Activated T-cell treated with anti-CD3 and anti-CD28 coated beads for 24 hours (primary cell): ENCODE results near the gene ITGA11.

Source experiments
- DNase-seq: peaks from one replicate; pipeline ENCODE4 v3.0.0-alpha.2; 2020; ENCODE audit warnings: low read depth

Gene ITGA11

DNA sequence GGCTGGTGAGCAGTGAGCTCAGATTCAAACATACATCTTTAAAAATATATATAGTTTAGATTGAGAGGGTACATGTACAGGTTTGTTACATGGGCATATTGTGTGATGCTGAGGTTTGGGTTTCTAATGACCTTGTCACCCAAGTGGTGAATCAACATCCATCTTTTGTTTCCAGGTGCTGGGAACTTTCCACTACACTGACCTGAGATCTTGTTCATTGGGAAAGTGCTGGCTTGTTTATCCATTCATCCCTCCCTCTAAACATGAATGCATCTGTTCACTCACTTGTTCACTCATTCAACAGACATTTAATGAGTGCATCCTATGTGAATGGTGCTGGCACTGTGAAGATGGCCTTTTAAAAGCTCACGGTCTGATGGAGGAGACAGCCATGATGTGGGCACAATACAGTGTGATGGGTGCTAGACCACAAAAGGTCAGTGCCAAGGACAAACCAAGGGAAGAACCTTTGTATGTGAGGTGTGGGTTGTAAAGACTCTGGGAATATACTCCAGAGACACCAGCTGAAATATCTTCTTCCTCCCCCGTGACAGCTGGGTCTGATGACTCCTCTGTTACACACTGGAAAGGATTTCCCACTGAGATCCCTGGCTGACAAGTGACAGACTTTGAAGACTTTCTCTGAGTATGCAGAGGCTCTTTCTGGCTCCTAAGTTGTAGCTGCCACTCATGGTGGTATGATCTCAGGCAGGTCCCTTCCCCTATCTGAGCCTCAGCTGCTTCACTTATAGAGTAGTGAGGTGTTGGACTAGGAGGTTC, 16.2 kb upstream of the ITGA11 start:
- DNase-seq, result no peak

DNA sequence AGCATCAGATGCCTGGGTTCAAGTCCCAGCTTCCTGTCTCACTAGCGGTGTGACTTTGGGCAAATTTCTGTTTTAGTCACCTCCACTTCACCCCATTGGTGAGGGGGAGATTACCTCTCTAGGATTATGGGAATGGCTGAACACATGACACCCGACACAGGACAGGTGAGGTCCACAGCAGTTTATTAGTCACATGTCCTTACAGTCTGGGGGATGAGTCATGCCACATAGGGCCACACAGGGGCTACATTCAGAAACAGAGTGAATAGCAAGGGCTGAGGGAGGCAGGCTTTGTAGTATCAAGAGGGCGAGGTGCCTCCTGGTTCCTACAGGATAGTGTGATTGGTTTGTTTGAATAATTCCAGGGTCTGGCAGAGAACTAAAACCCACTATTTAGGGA, 15.2 kb upstream of the ITGA11 start:
- no peak for DNase-seq

DNA sequence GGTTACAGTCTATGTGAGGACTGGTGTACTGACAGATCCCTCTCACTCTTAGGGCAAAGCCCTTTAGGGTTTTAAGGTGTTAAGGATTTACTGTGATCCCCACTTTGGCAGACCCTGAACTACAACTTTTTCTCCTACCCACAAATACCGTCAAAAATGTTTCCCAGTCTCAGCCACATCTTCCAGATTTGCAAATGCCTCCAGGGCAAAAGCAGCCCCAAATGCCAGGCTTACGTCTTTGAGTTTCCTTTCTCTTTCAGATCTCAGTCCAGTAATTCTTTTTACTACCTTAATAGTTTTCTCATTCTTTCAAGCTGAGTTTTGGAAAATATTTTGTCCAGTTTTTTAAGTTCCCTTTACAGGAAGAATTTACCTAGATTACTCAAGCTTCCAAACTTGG, 13.4 kb upstream of the ITGA11 start:
- DNase-seq, result no peak

DNA sequence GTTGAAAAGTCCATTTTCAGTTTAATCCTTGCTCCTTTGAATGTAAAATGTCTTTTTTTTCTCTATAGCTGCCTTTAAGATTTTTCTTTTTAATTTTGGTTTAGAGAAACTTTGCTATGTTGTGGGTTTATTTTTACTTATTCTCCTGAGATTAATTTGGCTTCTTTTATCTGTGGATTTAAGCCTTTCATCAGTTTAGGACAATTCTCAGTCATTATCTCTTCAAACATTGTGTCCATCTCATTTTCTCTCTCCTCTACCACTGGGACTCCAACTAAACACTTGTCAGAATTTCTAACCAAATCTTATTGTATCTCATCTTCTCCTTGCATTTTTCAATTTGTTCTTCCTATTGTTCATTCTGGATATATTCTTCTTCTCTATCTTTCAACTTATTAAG, 12.4 kb upstream of the ITGA11 start:
- no peak for DNase-seq

DNA sequence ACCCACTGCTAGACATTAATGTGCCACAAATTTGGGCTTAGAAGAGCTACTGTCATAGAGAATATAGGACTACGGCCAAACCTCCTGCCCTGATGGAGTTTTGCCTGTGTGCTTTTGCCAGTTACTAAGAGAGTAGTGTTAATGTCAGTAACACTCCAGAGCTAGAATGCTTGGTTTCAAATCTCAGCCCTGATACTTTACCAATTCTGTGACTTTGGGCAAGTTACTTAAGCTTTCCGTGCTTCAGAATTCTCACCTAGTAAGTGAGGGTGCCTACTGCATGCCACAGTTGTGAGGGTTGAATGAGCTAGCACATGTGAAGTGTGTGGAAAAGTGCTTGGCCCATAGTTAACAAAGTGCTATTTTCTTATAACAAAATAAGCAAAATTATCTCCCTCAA, 10.9 kb upstream of the ITGA11 start:
- no peak for DNase-seq

DNA sequence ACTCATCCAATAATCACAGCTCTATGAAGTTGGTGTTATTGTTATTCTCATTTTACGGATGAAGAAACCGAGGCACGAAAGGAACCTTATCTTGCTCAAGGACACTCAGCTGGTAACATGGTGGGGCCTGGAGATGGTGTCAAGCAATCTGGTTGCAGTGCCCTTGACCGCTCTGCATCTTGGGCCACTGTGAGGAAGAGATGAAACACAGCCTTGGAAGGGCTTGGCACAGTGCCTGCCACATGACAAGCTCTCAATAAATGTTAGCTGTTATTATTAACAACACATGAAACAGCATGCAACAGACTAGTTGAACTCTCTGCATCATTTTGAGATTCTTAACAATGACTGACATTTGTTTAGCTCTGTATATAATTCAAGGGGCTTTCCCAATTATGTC, 10.1 kb upstream of the ITGA11 start:
- no peak for DNase-seq

DNA sequence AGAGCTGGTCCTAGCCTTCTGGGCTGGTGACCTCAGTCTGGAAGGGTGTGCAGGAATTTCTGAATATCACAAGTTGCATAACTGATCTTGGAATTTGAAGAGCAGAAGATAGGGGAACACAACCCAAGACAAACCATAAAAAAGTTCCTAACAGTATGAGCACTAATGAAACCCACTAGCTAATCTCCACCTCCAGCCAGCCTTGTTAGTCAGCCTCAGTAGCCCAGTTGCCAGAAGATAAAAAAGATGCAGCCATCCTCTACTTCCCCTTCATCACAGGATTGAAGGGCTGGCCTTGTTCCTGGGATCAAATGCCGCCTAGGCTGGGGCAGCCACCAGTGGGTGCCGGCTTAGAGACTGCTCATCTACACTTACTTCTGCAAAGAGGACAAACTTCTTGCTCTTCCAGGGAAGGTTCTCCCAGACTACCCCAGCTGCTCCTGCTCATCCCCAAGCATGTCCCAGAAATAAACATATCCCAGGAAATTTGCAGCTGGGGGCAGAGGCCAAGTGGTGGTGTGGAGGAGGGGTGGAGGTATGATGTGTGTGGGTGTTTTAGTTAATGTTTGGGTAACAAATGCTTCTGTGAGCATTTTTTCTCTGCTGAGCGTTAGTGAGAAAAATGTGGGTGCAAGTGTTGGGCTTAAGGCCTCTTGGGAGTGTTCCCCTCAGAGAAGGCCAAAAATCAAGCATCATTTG, 9.2 kb upstream of the ITGA11 start:
- no peak for DNase-seq

DNA sequence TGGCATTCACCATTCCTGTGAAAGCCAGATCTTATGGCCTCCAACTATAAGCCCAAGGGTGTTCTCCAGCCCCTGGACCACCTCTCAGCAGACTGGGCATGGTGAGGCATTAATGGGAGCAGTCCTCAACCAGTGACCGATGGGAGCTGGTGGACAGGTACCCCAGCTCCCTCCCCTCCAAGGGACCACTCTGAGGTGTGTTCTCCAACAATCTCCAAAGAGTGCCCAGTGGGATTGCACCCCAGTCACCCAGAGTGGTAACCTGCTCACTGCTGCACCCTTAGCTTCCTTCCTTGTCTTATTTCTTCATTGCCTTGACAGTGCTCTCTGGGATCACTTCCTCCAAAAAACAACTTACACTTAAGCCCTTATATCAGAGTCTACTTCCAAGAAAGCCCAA, 8.2 kb upstream of the ITGA11 start:
- DNase-seq, result no peak

DNA sequence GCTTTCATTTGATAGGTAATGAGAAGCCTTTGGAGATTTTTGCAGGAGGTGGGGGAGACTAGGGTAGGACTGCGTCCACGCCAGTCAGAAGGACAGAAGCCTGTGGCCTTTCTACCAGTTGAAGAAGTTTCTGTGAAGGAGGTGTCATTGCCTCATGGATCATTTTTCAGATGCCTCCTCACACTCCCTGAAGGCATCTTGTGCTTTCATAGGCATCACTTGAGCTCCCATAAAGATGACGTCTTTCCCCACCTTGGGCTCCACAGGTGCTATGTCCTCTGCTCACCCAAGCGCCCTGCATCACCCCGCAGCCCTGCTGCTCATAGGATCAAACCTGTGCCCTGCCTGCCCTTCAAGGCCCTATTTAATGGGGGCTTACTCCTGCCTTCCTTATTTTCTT, 7.5 kb upstream of the ITGA11 start:
- DNase-seq, result no peak

DNA sequence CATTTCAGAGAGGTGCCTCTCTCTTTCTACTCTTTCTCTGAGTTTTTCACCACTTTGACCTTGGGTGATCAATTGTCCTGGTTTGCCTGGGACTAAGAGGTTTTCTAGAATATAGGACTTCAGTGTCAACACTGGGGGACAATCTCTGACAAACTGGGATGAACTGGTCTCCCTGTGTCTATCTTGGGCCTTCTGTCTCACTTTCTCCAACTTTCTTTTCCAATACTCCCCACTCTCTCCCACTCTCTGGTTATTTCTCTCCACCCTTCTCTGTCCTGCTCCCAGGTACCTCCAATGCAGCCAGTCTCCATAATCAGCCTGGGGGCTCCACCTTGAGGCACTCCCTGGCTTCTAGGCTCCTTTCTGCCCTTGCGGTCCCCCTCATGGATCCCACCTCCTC, 4.7 kb upstream of the ITGA11 start:
- DNase-seq, result no peak

DNA sequence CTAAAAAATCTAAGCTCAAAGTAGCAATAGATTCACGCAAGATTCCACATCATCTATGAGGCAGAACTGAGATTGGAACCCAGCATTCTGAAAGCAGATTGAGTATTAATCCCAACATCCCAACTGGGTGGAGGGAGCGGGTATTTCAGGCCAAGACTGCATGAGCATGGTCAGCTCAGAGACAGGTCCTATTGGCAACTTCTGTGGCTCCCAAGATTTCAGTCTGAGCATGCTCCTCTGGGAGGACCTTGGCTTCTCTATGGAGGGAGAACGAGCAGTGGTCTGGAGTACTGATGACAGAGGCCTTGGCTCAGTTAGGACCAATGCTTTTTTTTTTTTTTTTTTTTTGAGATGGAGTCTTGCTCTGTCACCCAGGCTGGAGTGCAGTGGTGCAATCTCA, 4.0 kb upstream of the ITGA11 start:
- DNase-seq, result no peak

DNA sequence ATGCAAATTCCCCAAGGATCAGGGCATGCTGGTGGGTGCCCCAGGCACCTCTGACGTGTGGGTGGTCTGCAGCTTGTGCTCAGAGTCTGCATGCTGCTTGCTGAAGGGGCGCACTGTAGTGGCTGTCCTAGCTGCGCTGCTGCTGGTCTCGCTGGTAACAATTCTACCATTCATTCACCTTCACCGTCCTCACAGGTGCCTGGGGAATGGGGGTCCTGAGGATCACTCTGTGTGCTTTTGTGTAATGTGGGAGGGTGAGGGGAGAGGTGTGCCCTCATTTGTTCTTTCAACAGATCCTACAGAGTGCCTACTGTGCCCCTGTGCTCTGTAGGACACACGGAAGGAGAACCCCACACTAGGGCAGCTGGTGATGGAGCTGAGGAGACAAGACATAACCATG, 2.1 kb upstream of the ITGA11 start:
- no peak for DNase-seq

DNA sequence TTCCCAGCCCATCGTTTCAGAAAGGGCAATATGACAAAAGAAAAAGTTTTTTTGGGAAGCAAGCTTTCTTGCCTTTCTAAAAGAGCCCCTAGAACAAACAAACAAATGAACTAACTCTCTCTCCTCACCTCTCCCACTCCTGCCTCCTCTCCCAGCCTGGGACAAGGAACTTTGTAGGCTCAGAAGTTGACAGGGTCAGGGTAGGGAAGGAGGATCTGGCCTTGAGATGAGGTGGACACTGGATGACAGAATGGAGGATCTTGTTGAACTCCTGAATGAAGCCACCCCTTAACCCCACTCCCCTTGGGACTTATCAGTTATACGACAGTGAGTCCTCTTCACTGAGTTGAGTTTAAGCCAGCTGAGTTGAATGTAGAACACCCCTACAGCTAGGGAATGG, 1.6 kb upstream of the ITGA11 start:
- DNase-seq, result no peak

DNA sequence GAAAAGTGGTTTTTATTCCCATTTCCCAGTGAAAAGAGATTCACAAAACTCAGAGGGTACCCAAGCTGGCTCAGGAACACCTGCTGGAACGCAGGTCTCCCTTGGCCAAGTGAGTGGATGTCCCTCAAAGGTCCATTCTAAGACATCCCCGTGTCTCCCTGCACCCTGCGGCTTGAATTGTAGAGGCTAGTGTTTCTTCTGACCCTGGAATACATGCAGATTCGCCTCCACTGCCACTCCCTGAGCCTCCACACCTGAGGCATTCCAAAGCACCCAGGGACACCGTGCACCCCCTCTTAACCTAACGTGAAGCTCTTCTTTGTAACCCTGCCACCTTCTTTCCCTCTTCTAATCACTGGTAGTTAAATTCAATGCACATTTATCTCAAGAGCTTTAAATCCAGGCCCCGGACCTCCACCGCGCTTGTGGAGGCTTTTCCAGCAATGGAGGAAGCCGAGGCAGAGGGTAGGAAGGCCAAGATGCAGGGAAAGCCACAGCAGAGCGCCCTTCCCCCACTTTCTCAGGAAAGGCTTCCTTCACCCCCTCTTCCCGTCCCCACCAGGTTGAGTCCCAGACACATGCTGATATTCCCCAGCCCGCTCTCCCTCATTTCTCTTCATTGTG, 590 bp upstream of the ITGA11 start:
- no peak for DNase-seq

DNA sequence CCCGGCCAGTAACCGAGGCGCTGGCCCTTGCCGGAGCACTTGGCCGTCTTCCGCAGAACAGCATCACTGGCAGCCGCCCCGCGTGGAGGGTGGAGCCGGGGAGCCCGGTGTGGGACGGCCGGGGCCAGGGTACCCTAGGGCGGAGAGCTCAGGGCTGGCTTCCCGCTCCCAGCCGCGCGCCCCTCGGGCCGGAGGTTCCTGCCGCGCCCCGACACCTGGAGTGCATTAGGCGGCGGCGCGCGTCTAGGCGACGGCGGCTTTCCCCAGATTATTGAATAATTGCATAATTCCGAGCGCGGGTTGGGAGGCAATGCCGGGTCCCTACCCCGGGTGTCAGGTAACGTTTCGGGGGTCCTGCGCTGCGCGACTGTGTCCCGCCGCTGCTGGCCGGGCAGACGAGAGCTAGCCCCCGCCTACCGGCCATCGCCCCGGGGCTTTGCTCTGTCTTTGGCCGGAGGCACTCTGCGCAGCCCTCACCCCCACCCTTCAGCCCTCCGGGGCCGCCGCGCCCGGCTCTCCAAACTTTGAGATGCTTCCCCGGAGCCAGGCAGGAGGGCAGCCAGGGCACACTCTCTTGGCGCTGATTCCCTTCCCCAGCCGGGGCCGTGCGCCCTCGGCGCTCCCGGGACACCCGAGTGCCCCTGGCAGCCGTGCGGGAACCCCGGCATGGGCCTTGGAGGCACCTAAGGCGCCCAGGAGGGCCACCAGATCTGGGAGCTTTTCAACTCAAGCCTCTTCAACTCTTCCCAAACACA, 749 bp downstream of the ITGA11 start:
- DNase-seq, result no peak

DNA sequence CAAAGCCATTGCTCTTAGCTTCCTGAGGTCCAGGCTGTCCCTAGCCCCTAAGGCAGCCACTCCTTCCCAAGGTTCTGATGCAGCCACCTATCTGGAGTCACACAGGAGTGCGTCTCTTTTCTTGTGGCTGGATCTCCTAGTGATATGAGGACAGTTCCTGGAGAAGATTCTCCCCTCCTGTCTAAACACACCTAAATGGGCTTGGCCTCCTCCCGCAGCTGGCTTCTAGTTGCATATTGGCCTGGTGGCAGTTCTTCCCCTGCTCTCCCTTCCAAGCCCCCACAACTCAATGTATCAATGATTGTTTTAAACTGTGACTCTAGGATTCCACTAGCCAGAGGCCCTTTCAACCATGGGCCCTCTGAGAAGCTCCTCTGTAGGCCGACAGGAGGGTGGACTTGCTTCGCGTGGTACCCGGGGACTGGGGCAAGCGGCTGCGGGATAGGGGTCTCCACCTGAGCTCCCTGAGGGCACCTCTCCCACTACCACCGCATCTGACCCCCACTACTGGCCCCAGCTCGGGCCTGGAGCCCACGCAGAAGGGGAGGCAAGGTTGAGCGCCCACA, 1.4 kb downstream of the ITGA11 start:
- no peak for DNase-seq

DNA sequence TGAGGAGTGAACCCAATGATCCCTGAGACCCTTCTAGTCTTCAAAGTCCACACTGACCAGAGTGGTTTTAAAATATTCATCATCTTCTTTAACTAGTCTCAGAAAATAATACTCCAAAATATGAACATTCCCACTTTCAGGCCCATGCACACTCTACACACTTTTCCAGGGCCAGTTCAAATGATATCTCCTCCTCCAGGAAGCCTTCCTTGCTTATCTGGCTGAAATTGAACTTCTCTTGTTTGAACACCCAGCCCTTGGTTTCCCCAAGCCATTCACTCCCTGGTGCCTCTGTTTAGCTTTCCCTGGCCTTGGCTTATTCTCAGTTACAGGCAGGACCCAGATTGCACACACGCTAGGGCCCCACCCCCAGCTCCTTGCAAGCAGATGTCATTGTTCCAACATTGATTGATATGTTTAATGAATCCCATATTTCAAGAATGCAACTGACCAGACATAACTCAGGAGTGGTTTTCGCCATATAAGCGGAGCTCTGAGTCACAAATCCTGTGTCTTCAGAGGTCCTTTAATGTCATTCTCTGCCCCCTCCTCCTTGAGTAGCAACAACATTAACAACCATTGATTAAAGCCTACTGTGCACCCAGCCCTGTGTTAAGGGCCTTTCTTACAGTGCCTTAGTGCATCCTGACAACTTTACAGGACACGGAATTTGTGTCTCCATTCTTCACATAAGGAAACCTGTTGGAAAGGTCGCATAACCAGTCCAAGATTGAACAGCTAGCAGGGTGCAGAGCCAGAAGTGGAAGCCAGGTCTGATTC, 2.1 kb downstream of the ITGA11 start:
- no peak for DNase-seq

DNA sequence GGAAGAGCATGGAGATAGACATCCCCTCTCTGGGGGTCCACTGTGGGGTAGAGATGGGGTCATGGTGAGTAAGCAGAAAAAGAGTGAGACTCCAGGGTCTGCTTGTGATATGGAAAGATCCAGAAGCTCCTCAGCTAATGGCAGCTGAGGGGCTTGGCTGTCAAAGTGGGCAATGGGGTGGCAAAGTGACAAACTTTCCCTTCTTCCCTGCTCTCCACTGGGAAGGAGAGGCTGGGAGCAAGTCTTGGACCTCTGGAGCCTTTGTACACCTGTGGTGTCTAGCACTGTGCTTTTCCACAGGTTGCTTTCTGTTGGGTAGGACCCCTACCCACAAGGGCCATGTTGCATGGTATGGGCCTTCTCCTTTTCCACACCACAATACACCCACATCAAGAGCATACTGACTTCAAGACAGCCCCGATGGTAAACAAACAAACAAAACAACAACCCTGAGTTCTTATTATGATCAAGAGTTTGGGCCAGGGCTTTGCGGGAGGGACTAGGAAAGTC, 3.5 kb downstream of the ITGA11 start:
- no peak for DNase-seq

DNA sequence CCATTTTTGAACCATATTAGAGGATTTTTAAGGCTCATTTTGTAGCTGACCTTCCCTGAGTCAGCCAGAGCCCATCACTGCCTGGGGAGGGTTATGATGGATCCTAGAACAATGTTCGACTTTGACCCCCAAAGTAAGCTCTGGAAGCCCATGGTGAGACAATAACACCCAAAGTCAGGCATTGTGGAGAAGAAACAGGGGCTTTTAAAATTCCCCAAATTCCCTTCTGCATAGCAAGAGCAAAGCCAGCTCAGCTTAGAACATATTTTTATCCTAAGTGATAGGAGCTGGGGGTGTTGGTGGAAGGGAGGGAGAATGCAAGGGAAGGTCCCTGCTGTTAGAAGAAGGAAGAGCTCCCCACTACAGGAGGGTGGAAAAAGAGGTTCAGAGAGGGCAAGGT, 4.0 kb downstream of the ITGA11 start:
- DNase-seq, result no peak

DNA sequence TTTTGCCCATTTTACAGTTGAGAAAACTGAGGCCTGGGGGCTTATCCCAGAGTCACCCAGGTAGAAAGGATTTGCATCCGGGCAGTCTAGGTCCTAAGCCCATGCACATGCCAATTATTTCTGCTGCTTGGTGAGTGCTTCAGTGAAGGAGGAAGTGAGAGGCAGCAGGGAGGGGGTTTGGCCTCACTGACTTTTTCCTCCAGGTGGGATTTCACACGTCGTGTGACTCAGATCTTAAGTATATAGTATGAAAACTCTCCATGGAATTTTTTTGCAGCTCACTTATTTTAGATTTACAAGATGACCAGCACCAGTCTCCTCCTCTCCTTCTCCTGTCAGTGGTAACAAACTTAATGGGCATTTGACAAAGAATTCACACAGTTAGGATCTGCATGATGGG, 4.6 kb downstream of the ITGA11 start:
- no peak for DNase-seq

DNA sequence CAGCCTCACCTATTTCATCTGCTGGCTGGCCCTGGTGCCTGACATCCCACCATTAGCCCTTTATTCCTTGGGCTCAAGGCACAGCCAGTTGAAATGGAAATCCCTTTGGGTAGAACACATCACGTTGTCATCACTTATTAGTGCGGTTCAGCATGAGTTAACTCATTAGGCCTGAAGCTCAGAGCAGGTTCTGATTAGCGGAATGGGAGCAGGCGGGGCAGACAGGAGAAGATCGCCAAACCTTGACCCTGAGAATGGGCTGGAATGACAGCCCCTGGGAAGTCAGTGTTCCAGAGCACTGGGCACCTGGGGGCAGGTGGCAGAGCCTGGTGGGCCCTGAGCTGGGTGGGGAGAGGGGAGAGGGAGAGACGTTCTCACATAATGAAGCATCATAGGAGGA, 5.8 kb downstream of the ITGA11 start:
- no peak for DNase-seq
